IPS-15b (cell line): ENCODE results near the gene LRP1B.

ENCODE experiments used
- H3K27me3 ChIP-seq: one replicate; pipeline ENCODE4 v1.6.1; 2013; ENCODE audit warnings: low read length; ENCODE audit not compliant: control insufficient read depth, insufficient read depth
- H3K36me3 ChIP-seq: one replicate; pipeline ENCODE4 v1.6.1; 2013; ENCODE audit warnings: low read length; ENCODE audit not compliant: control insufficient read depth, insufficient read depth
- H3K4me1 ChIP-seq: one replicate; pipeline ENCODE4 v1.6.1; 2013; ENCODE audit warnings: mild to moderate bottlenecking, low read length; ENCODE audit not compliant: control insufficient read depth, insufficient read depth
- H3K4me3 ChIP-seq: one replicate; pipeline ENCODE4 v1.5.1; 2013; ENCODE audit warnings: low read depth, low read length
- H3K9ac ChIP-seq: one replicate; pipeline ENCODE4 v1.6.1; 2013; ENCODE audit warnings: low read depth, mild to moderate bottlenecking, low read length
- H3K9me3 ChIP-seq: one replicate; pipeline ENCODE4 v1.6.1; 2013; ENCODE audit warnings: mild to moderate bottlenecking, low read length; ENCODE audit not compliant: control insufficient read depth, insufficient read depth

The LRP1B gene

GRCh38 chr2:141125432-141125831 lies 1005.4 kb downstream of the LRP1B start:
- no peak overlapping the region for H3K9ac ChIP-seq
- no peaks in the 10 kb centered on the region for H3K27me3 ChIP-seq
- H3K9me3 ChIP-seq, result no peaks in the 10 kb centered on the region
- no peaks in the 10 kb centered on the region for H3K36me3 ChIP-seq
- H3K4me3 ChIP-seq, result no peak overlapping the region
- no peaks in the 10 kb centered on the region for H3K4me1 ChIP-seq

DNA sequence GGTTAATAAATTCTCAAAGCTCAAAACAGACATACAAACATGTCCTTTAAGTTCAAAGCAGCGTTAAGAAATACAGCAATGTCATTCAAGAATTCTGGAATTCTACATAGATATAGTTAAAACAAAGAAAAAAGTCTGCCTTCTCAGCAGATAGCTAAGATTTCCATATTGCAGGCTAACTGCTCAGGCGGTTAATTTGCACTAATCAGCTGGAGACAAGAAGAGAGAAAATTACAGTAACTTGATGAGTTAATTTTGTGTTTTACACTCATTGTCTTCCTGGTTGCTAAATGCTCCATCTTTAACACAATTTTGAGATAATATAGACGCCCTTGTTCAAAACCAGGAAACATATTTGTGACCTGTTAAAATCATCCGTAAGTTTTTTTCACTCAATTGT lies 1012.0 kb downstream of the LRP1B start:
- Histone ChIP-seq H3K9me3 (no peaks in the 10 kb centered on the region), H3K9ac (no peak overlapping the region), H3K27me3 (no peaks in the 10 kb centered on the region), H3K4me3 (no peak overlapping the region), H3K4me1 (no peaks in the 10 kb centered on the region), H3K36me3 (no peaks in the 10 kb centered on the region)

DNA sequence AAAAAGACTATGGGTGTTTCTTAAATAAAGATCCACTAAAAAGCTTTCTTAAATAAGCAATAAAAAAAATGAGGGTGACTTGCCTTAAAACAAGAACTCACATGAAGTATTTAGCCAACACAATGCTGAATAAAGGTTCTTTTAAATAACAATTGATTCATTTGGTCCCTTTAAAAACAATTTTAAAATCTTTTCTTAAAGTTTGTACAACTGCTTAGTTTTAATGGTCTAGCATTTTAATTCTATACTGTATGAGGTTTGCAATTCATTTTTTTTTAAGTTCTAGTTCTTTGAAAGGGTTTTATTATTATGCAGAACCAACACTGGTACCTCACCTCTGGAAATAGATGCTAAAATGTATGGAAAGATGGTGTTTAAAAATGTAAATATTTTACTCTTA lies 1017.5 kb downstream of the LRP1B start:
- Histone ChIP-seq H3K36me3 (no peaks in the 10 kb centered on the region), H3K4me3 (no peak overlapping the region), H3K4me1 (no peaks in the 10 kb centered on the region), H3K9me3 (no peaks in the 10 kb centered on the region), H3K9ac (no peak overlapping the region), H3K27me3 (no peaks in the 10 kb centered on the region)

GRCh38 chr2:141109633-141110032 lies 1021.2 kb downstream of the LRP1B start:
- no peaks in the 10 kb centered on the region for H3K36me3 ChIP-seq
- no peak overlapping the region for H3K9ac ChIP-seq
- H3K9me3 ChIP-seq, result no peaks in the 10 kb centered on the region
- no peak overlapping the region for H3K4me3 ChIP-seq
- no peaks in the 10 kb centered on the region for H3K4me1 ChIP-seq
- no peaks in the 10 kb centered on the region for H3K27me3 ChIP-seq

DNA sequence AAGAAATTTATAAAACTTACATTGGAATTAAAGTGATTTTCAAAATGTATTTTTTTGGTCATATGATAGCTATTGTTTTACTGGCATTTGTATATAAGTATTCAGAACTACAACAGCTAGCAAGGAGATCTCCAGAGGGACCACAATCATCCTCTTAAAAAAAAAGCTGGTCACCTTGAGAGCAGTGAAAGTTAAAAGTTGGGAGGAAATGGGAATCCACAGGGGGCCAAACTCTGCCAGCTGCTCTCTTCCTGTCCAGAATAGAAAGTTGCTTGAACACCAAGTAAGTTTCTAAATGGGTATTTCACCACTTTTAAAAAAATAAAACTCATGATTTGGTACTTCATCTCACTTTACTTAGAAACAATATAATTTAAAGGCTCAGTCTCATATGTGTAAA lies 1025.1 kb downstream of the LRP1B start:
- Histone ChIP-seq H3K9ac (no peak overlapping the region), H3K36me3 (no peaks in the 10 kb centered on the region), H3K9me3 (no peaks in the 10 kb centered on the region), H3K4me3 (no peak overlapping the region), H3K27me3 (no peaks in the 10 kb centered on the region), H3K4me1 (no peaks in the 10 kb centered on the region)

DNA sequence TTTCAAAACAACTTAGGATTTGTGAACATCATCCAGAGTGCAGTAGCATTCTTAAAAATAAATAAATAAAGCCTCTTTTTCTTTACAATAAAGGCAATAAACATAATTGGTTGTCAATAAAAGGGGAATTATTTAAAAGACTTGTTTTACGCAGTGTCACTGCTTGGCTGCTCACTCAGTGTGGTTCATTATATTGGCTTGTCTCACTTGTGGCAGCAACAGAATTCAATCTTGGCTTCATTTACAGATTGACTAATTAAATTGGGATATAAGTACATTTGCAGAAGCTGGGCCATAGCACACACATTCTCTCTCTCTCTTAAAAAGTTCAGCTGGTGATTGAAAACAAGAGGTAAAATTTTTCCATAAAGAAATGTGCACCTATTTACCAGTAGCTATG lies 1027.6 kb downstream of the LRP1B start:
- H3K27me3 ChIP-seq, result no peaks in the 10 kb centered on the region

DNA sequence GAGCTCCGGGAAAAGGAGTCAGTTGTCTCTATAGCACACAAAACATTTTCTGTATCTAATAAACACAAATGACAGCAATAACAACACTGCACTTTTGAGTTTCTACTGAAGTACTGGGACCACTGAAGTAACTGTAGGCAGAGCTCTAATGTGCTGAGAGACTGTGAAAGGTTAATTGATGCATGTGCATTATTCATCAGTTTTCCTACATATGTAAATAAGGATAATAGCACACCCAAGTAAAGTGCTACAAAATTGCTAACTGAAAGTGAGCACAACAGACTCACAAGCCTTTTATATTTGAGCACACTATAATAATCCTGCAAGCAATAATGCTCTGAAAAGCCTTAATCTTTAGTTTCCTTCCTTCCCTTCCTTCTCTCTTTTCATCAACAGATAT lies 1051.6 kb downstream of the LRP1B start:
- no peak overlapping the region for H3K9ac ChIP-seq
- no peaks in the 10 kb centered on the region for H3K27me3 ChIP-seq
- H3K36me3 ChIP-seq, result no peaks in the 10 kb centered on the region

More for the DNA sequence above, 1027.6 kb downstream of the LRP1B start:
- Histone ChIP-seq H3K9ac (no peak overlapping the region), H3K4me1 (no peaks in the 10 kb centered on the region), H3K36me3 (no peaks in the 10 kb centered on the region), H3K9me3 (no peaks in the 10 kb centered on the region), H3K4me3 (no peak overlapping the region)

GRCh38 chr2:141075753-141076152 lies 1055.1 kb downstream of the LRP1B start:
- Histone ChIP-seq H3K4me1 (peaks cover 6% of the 10 kb centered on the region), H3K4me3 (no peak overlapping the region), H3K9me3 (no peaks in the 10 kb centered on the region), H3K9ac (no peak overlapping the region), H3K27me3 (no peaks in the 10 kb centered on the region), H3K36me3 (no peaks in the 10 kb centered on the region)

More for the DNA sequence above, 1051.6 kb downstream of the LRP1B start:
- Histone ChIP-seq H3K4me3 (no peak overlapping the region), H3K4me1 (peaks cover 6% of the 10 kb centered on the region), H3K9me3 (no peaks in the 10 kb centered on the region)

DNA sequence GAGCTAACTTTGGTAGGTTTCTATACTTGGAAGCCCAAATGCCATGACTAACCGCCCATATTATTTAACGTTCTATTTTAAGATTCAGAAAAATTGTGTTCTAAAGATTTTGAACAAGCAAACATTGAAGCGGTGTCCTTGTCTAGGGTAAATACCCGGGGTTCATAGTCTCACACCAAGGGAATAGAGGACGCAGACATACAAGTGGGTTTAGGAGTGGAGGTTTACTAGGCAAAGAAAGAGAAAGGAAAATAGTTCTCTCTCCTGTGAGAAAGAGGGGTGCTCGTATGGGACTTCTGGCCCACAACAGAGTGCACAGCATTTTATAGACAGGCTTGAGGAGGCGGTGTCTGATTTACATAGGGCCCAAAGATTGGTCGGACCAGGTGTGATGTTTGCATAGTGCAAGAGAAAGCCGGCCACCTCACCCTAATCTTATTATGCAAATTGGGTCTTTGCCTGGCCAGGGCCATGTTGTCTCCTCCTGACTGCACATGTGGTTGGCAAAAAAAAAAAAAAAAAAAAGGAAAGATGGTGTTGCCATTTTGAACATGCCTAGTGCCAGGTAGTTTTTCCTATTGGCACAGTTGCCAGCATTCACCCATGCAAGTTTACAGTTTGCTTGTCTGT lies 1062.6 kb downstream of the LRP1B start:
- H3K9me3 ChIP-seq, result no peaks in the 10 kb centered on the region
- no peaks in the 10 kb centered on the region for H3K27me3 ChIP-seq
- H3K4me1 ChIP-seq, result peaks cover 5% of the 10 kb centered on the region
- H3K4me3 ChIP-seq, result no peak overlapping the region
- H3K36me3 ChIP-seq, result no peaks in the 10 kb centered on the region
- H3K9ac ChIP-seq, result no peak overlapping the region

- Histone ChIP-seq H3K9me3 (no peaks in the 10 kb centered on the region), H3K27me3 (no peaks in the 10 kb centered on the region), H3K36me3 (no peaks in the 10 kb centered on the region), H3K4me3 (no peak overlapping the region), H3K9ac (no peak overlapping the region), H3K4me1 (peaks cover 5% of the 10 kb centered on the region)
Measured at GRCh38 chr2:141065042-141065441, 1065.8 kb downstream of the LRP1B start.

DNA sequence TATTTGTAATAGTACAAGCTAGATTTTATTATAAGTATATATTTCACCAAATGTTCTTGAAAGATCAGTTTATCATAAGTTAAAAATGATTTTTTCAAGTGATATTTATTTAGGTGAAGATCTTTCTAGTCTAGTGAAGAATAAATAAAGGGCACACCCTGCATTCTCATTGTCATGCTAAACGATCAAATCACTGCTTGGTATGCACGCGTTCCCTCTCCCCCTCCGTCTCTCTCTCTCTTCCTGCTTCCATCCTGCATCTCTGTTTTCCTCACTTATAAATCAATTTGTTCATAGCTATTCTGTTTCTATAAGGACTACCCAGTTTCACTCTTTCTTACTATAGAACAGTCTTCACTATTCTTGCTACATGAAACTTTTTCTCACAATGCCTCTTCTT lies 1067.4 kb downstream of the LRP1B start:
- Histone ChIP-seq H3K4me3 (no peak overlapping the region), H3K27me3 (no peaks in the 10 kb centered on the region), H3K9me3 (no peaks in the 10 kb centered on the region), H3K36me3 (no peaks in the 10 kb centered on the region), H3K4me1 (peaks cover 5% of the 10 kb centered on the region), H3K9ac (no peak overlapping the region)

DNA sequence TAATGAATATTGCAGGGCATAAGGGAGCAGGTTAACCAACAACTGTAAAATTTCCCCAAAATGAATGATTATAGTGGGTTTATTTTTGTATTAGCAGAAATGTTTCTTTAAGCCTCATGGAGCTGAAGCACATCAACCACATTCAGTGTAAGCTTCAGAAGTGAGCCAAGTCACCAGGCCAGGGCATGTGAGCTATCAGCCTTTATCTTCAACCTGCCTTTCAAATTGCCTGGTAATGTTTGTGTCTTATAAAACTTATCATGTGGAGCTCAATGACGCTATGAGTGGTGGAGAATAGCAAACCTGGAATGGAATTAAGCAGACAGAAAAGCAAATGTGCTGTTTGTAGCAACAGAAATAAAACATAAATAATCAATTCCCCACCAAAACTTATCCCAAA lies 1068.4 kb downstream of the LRP1B start:
- Histone ChIP-seq H3K4me1 (peaks cover 5% of the 10 kb centered on the region), H3K27me3 (no peaks in the 10 kb centered on the region), H3K9me3 (no peaks in the 10 kb centered on the region), H3K36me3 (no peaks in the 10 kb centered on the region), H3K9ac (no peak overlapping the region), H3K4me3 (no peak overlapping the region)
